Thyroid gland (tissue), 4 donors: ENCODE results near the gene YTHDC1. TPM values are rescaled to one million over a fixed set of nuclear protein-coding genes. Genes with fewer than 3 reads are reported as not detected.
"Not testable (repeated sequence)": the region's sequence is repeated elsewhere in the genome, so short reads cannot be mapped to it uniquely, and the experiment has no call there.

Experiments used
- DNase-seq, 2 donors: peaks; one replicate each; pipeline ENCODE4 v3.0.0-alpha.2; 2019
- H3K27ac ChIP-seq, 3 donors: fragments of 200-600 bp; sonication (generic); 1 replicate in 2 of 3; 2 replicates in 1 of 3; pipeline ENCODE4 v1.5.1; 2016 to 2019; ENCODE audit warnings: mild to moderate bottlenecking in 1 of 3, moderate library complexity in 1 of 3
- H3K27me3 ChIP-seq: fragments of 200-600 bp; sonication (generic); one replicate; pipeline ENCODE4 v1.5.1; 2019
- H3K36me3 ChIP-seq, 2 donors: fragments of 200-600 bp; sonication (generic); one replicate each; pipeline ENCODE4 v1.5.1; 2016 to 2019
- H3K4me1 ChIP-seq, 2 donors: fragments of 200-600 bp; sonication (generic); one replicate each; pipeline ENCODE4 v1.5.1; 2017 to 2019
- H3K4me3 ChIP-seq, 3 donors: fragments of 200-600 bp; sonication (generic); replicated peaks in 1 of 3; 1 replicate in 2 of 3; 2 replicates in 1 of 3; pipeline ENCODE4 v1.5.1; 2016; ENCODE audit warnings: mild to moderate bottlenecking in 1 of 3
- H3K9me3 ChIP-seq: fragments of 200-600 bp; sonication (generic); one replicate; pipeline ENCODE4 v1.5.1; 2017
- CTCF ChIP-seq, 6 experiments: fragments of 200-600 bp in 3 of 6; fragments of 450-650 bp in 3 of 6; sonication (generic) in 3 of 6; IDR thresholded peaks; one replicate each; pipeline ENCODE4 v1.5.1; 2016 to 2019; ENCODE audit warnings: antibody characterized with exemption in 6 of 6, mild to moderate bottlenecking in 2 of 6, inconsistent platforms in 1 of 6, moderate library complexity in 1 of 6
- POLR2A ChIP-seq, 2 donors: fragments of 450-650 bp; IDR thresholded peaks; one replicate each; pipeline ENCODE4 v1.6.1; 2017; ENCODE audit warnings: antibody characterized with exemption in 2 of 2, mild to moderate bottlenecking in 2 of 2, moderate library complexity in 1 of 2
- WGBS, 2 donors: methylation state at CpG; one replicate each; pipeline ENCODE4 v1.1.5; 2017; 5-methylcytosine and 5-hydroxymethylcytosine counted together
- intact Hi-C: fragments of 100-400 bp; cut with DNase I; formaldehyde crosslinking; loops from one replicate; pipeline ENCODE4 v1.15.1; 2023
- total RNA-seq, 4 donors: library from RNA; depleted of rRNA; stranded (reverse); fragments of >200 nt; gene quantifications; one replicate each; pipeline ENCODE4 v1.2.3, GENCODE V29; 2016

The YTHDC1 gene
- total RNA-seq, 4 donors from 2014 or later = 72.1 to 96.0 (median 83.2) TPM

GRCh38 chr4:68283714-68284113 is 66.2 kb downstream of the YTHDC1 start:
- no peak overlapping the region for H3K4me3 ChIP-seq
- intact Hi-C loops = no loop called here
- no peak overlapping the region for H3K27ac ChIP-seq
- no peaks in the 10 kb centered on the region for H3K36me3 ChIP-seq
- H3K4me1 ChIP-seq = no peaks in the 10 kb centered on the region
- 88 to 91% methylated on average over 3 of the region's 3 CpGs for WGBS, 2 donors
- no peaks in the 10 kb centered on the region for H3K27me3 ChIP-seq
- no peaks in the 10 kb centered on the region for H3K9me3 ChIP-seq
- TF ChIP-seq CTCF (IDR thresholded peaks at IDR 0.05) (no peak), POLR2A (IDR thresholded peaks at IDR 0.05) (no peak)
- DNase-seq = no peak

GRCh38 chr4:68283095-68283494 is 66.8 kb downstream of the YTHDC1 start:
- WGBS, 2 donors = 84 to 94% methylated on average over 2 of the region's 2 CpGs
- H3K4me1 ChIP-seq = no peaks in the 10 kb centered on the region
- H3K4me3 ChIP-seq = no peak overlapping the region
- H3K9me3 ChIP-seq = no peaks in the 10 kb centered on the region
- H3K27ac ChIP-seq = no peak overlapping the region
- intact Hi-C loops = no loop called here
- no peaks in the 10 kb centered on the region for H3K27me3 ChIP-seq
- no peaks in the 10 kb centered on the region for H3K36me3 ChIP-seq
- no peak for DNase-seq
- TF ChIP-seq POLR2A (IDR thresholded peaks at IDR 0.05) (no peak), CTCF (IDR thresholded peaks at IDR 0.05) (no peak)

- H3K27me3 ChIP-seq, H3K4me3 ChIP-seq, H3K27ac ChIP-seq, DNase-seq, H3K36me3 ChIP-seq, H3K4me1 ChIP-seq, H3K9me3 ChIP-seq, intact Hi-C loops: not testable (repeated sequence)
- WGBS, 2 donors = 74 to 76% methylated on average over 10 of the region's 10 CpGs
Observed at GRCh38 chr4:68281796-68282740, 67.8 kb downstream of the YTHDC1 start.

GRCh38 chr4:68278029-68278428 is 71.9 kb downstream of the YTHDC1 start:
- H3K27ac ChIP-seq = no peak overlapping the region
- TF ChIP-seq CTCF (IDR thresholded peaks at IDR 0.05) (no peak), POLR2A (IDR thresholded peaks at IDR 0.05) (no peak)
- no peaks in the 10 kb centered on the region for H3K9me3 ChIP-seq
- H3K4me3 ChIP-seq = no peak overlapping the region
- WGBS, 2 donors = 74 to 75% methylated on average over 2 of the region's 2 CpGs
- intact Hi-C loops = no loop called here
- H3K36me3 ChIP-seq = no peaks in the 10 kb centered on the region
- no peaks in the 10 kb centered on the region for H3K4me1 ChIP-seq
- no peak for DNase-seq
- H3K27me3 ChIP-seq = no peaks in the 10 kb centered on the region

- no peak for TF ChIP-seq POLR2A (IDR thresholded peaks at IDR 0.05)
- no peak for TF ChIP-seq CTCF (IDR thresholded peaks at IDR 0.05)
- no peak for DNase-seq
- H3K9me3 ChIP-seq = no peaks in the 10 kb centered on the region
- whole genome bisulfite sequencing, 2 donors = 45 to 67% methylated on average over 2 of the region's 2 CpGs
- no peaks in the 10 kb centered on the region for H3K4me1 ChIP-seq
- intact Hi-C loops = no loop called here
- H3K27me3 ChIP-seq = no peaks in the 10 kb centered on the region
- H3K27ac ChIP-seq = no peak overlapping the region
- H3K36me3 ChIP-seq = no peaks in the 10 kb centered on the region
- H3K4me3 ChIP-seq = no peak overlapping the region
Observed at GRCh38 chr4:68277627-68278026, 72.3 kb downstream of the YTHDC1 start.
